ENCODE measurements around the gene SYNE1.

GRCh38 chr6:152248980-152249379, 388.2 kb downstream of the SYNE1 start:
- TF ChIP-seq CTCF (IDR thresholded peaks at IDR 0.05 in 8 of 11, conservative IDR thresholded peaks at IDR 0.05 in 3 of 11) (no peak), POLR2AphosphoS5 (IDR thresholded peaks at IDR 0.05) (no peak), POLR2A (IDR thresholded peaks at IDR 0.05) (no peak)
